ENCODE results near the gene TMED1. TPM values are rescaled to one million over a fixed set of nuclear protein-coding genes. Genes with fewer than 3 reads are reported as not detected.

The TMED1 gene
- total and polyA plus RNA-seq, 2 of the 13 experiments (the other 11 are each of a cell fraction or from before 2014, with no cell fraction given) = 48.3 to 51.8 TPM

- Histone ChIP-seq H3K36me3 (replicated peaks in 1 of 2; ENCODE audit: control insufficient read depth in 1 of 2, insufficient read depth in 2 of 2, low read length in 2 of 2) (no peaks in the 10 kb centered on the region), H3K4me1 (ENCODE audit: insufficient read depth, low read length) (peaks cover 59% of the 10 kb centered on the region), H3K9ac (ENCODE audit: insufficient read depth, low read depth, low read length) (no peak overlapping the region), H4K20me1 (ENCODE audit: insufficient read depth, low read length) (no peaks in the 10 kb centered on the region), H3K9me3 (ENCODE audit: low read length) (no peaks in the 10 kb centered on the region), H3K4me2 (ENCODE audit: low read depth, low read length) (no peak overlapping the region), H3K4me3 (replicated peaks in 1 of 3; ENCODE audit: insufficient read depth in 1 of 3, low read depth in 2 of 3, low read length in 3 of 3) (no peak overlapping the region), H3K27me3 (ENCODE audit: control insufficient read depth in 1 of 2, insufficient read depth in 2 of 2, low read length in 2 of 2) (no peaks in the 10 kb centered on the region), H3K79me2 (ENCODE audit: insufficient read depth, low read length) (no peaks in the 10 kb centered on the region), H2AFZ (ENCODE audit: low read length) (no peak overlapping the region), H3K27ac (ENCODE audit: extremely low read length, insufficient read depth, low read length) (no peak overlapping the region)
- ATAC-seq (no peak), DNase-seq (ENCODE audit: low spot score) (no peak), FAIRE-seq (no peak)
- in situ Hi-C loops (cut with HindIII; ENCODE audit: extremely low pct_ligation_motif_present, low pct_unique_long_range_greater_than_20kb) = no loop called here
- ChIA-PET POLR2A (interaction anchor here (6.1 kb wide), 1 partner anchor 31 kb away, joined by 41 read pairs; the partner anchor contains the start of gene TMED1), CTCF (ENCODE audit: low intra/inter-chr PET ratio, low total read pairs) (no interaction called here)
- WGBS (ENCODE audit: low lambda C conversion rate) = 62% methylated on average over 10 of the region's 10 CpGs
- BruUV-seq (replicated peaks) = no TSS peak
- intact Hi-C loops (cut with micrococcal nuclease; ENCODE audit: unreplicated experiment) = no loop called here
- TF ChIP-seq MAF1 (CRISPR knock-in tag; IDR thresholded peaks at IDR 0.05; ENCODE audit: borderline replicate concordance) (no peak), ZNF839 (CRISPR knock-in tag; IDR thresholded peaks at IDR 0.05; ENCODE audit: borderline replicate concordance) (no peak), ZNF792 (CRISPR knock-in tag; IDR thresholded peaks at IDR 0.05) (no peak), NRL (CRISPR knock-in tag; IDR thresholded peaks at IDR 0.05; ENCODE audit: borderline replicate concordance) (no peak), CEBPB (IDR thresholded peaks at IDR 0.05; ENCODE audit: borderline replicate concordance, low read depth, low read length) (peak; percentile 53; the same call in 1 of the 2 replicates), ZNF362 (CRISPR knock-in tag; IDR thresholded peaks at IDR 0.05; ENCODE audit: borderline replicate concordance) (0 out of 2 replicates have a peak, but pooled peaks have one; percentile 36), ZNF782 (CRISPR knock-in tag; IDR thresholded peaks at IDR 0.05; ENCODE audit: borderline replicate concordance) (no peak), ZNF770 (CRISPR knock-in tag; IDR thresholded peaks at IDR 0.05) (peak; percentile 72; the same call in 1 of the 2 replicates), FOXO4 (CRISPR knock-in tag; conservative IDR thresholded peaks at IDR 0.05) (no peak), FOXM1 (CRISPR knock-in tag; IDR thresholded peaks at IDR 0.05) (no peak), CEBPG (CRISPR knock-in tag; IDR thresholded peaks at IDR 0.05) (peak; percentile 33; the same call in 1 of the 2 replicates)
- TF ChIP-seq, protein P1, sequence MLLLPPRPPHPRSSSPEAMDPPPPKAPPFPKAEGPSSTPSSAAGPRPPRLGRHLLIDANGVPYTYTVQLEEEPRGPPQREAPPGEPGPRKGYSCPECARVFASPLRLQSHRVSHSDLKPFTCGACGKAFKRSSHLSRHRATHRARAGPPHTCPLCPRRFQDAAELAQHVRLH (CRISPR knock-in tag; IDR thresholded peaks at IDR 0.05; ENCODE audit: borderline replicate concordance, low read depth) = no peak
- TF ChIP-seq, protein P2, sequence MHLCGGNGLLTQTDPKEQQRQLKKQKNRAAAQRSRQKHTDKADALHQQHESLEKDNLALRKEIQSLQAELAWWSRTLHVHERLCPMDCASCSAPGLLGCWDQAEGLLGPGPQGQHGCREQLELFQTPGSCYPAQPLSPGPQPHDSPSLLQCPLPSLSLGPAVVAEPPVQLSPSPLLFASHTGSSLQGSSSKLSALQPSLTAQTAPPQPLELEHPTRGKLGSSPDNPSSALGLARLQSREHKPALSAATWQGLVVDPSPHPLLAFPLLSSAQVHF (CRISPR knock-in tag; IDR thresholded peaks at IDR 0.05) = no peak
- TF ChIP-seq, protein P3, sequence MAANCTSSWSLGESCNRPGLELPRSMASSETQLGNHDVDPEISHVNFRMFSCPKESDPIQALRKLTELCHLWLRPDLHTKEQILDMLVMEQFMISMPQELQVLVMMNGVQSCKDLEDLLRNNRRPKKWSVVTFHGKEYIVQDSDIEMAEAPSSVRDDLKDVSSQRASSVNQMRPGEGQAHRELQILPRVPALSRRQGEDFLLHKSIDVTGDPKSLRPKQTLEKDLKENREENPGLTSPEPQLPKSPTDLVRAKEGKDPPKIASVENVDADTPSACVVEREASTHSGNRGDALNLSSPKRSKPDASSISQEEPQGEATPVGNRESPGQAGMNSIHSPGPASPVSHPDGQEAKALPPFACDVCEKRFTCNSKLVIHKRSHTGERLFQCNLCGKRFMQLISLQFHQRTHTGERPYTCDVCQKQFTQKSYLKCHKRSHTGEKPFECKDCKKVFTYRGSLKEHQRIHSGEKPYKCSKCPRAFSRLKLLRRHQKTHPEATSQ (CRISPR knock-in tag; IDR thresholded peaks at IDR 0.05; ENCODE audit: borderline replicate concordance) = no peak
- TF ChIP-seq, protein P4, sequence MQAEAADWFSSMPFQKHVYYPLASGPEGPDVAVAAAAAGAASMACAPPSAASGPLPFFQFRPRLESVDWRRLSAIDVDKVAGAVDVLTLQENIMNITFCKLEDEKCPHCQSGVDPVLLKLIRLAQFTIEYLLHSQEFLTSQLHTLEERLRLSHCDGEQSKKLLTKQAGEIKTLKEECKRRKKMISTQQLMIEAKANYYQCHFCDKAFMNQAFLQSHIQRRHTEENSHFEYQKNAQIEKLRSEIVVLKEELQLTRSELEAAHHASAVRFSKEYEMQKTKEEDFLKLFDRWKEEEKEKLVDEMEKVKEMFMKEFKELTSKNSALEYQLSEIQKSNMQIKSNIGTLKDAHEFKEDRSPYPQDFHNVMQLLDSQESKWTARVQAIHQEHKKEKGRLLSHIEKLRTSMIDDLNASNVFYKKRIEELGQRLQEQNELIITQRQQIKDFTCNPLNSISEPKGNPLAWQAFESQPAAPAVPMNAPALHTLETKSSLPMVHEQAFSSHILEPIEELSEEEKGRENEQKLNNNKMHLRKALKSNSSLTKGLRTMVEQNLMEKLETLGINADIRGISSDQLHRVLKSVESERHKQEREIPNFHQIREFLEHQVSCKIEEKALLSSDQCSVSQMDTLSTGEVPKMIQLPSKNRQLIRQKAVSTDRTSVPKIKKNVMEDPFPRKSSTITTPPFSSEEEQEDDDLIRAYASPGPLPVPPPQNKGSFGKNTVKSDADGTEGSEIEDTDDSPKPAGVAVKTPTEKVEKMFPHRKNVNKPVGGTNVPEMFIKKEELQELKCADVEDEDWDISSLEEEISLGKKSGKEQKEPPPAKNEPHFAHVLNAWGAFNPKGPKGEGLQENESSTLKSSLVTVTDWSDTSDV (CRISPR knock-in tag; IDR thresholded peaks at IDR 0.05) = no peak
Measured at GRCh38 chr19:10866495-10866894, 30.5 kb upstream of the TMED1 start.
